ENCODE data around the gene LIN28A. TPM values are rescaled to one million over a fixed set of nuclear protein-coding genes. Genes with fewer than 3 reads are reported as not detected.

LIN28A gene
- total RNA-seq, 1 donor from 2014 or later: not detected

Other genes with a start within 250 kb of the LIN28A start
- not detected for gene C1orf232, start 241.9 kb upstream of the LIN28A start, total RNA-seq
- 37.9 TPM for gene ZNF593, start 240.9 kb upstream of the LIN28A start, total RNA-seq
- 0.16 TPM for gene ZNF593OS, start 239.0 kb upstream of the LIN28A start, total RNA-seq
- gene CNKSR1, start 233.3 kb upstream of the LIN28A start, total RNA-seq: 19.7 TPM
- gene CATSPER4, start 220.2 kb upstream of the LIN28A start, total RNA-seq: not detected
- gene CEP85, start 176.6 kb upstream of the LIN28A start, total RNA-seq: 8.7 TPM
- 242 TPM for gene SH3BGRL3, start 130.7 kb upstream of the LIN28A start, total RNA-seq
- 7.2 TPM for gene UBXN11, start 104.2 kb upstream of the LIN28A start, total RNA-seq
- gene CD52, start 92.9 kb upstream of the LIN28A start, total RNA-seq: 7.5 TPM
- 111 TPM for gene CRYBG2, start 56.7 kb upstream of the LIN28A start, total RNA-seq
- not detected for gene ZNF683, start 38.1 kb upstream of the LIN28A start, total RNA-seq
- gene DHDDS, start 21.5 kb downstream of the LIN28A start, total RNA-seq: 37.1 TPM
- gene HMGN2, start 61.6 kb downstream of the LIN28A start, total RNA-seq: 336 TPM
- 27.3 TPM for gene RPS6KA1, start 118.9 kb downstream of the LIN28A start, total RNA-seq